22Rv1 (cell line): ENCODE measurements around the gene CERCAM.
"Not testable (repeated sequence)": the region's sequence is repeated elsewhere in the genome, so short reads cannot be mapped to it uniquely, and the experiment has no call there.

ENCODE experiments used
- H3K27ac ChIP-seq: fragments of 450-650 bp; 2 replicates; pipeline ENCODE4 v1.5.1; 2017
- CTCF ChIP-seq: fragments of 450-650 bp; IDR thresholded peaks from 2 replicates; pipeline ENCODE4 v1.5.1; 2017; ENCODE audit warnings: mild to moderate bottlenecking
- ZFX ChIP-seq: fragments of 450-650 bp; IDR thresholded peaks from 2 replicates; pipeline ENCODE4 v1.6.1; 2017; ENCODE audit warnings: antibody characterized with exemption, borderline replicate concordance

CERCAM gene

GRCh38 chr9:128422783-128423150 is 2.1 kb downstream of the CERCAM start:
- TF ChIP-seq ZFX (no peak), CTCF (no peak)
- no peak overlapping the region for H3K27ac ChIP-seq

- H3K27ac ChIP-seq: not testable (repeated sequence)
These were observed 2.7 kb downstream of the CERCAM start for GRCh38 chr9:128423356-128423755.

GRCh38 chr9:128424268-128424780 is 3.7 kb downstream of the CERCAM start:
- H3K27ac ChIP-seq: no peak overlapping the region
- TF ChIP-seq ZFX (no peak), CTCF (no peak)

- H3K27ac ChIP-seq: no peak overlapping the region
- TF ChIP-seq CTCF (no peak), ZFX (no peak)
These were observed 8.2 kb downstream of the CERCAM start for GRCh38 chr9:128428644-128429512.

- H3K27ac ChIP-seq: no peak overlapping the region
- no peak for TF ChIP-seq CTCF
- TF ChIP-seq ZFX: no peak
These were observed 8.9 kb downstream of the CERCAM start for GRCh38 chr9:128429513-128430086.

GRCh38 chr9:128431207-128431606 is 10.6 kb downstream of the CERCAM start:
- no peak for TF ChIP-seq CTCF
- no peak for TF ChIP-seq ZFX
- no peak overlapping the region for H3K27ac ChIP-seq

GRCh38 chr9:128434340-128434739 is 13.7 kb downstream of the CERCAM start:
- H3K27ac ChIP-seq: no peak overlapping the region
- TF ChIP-seq ZFX (no peak), CTCF (no peak)
